ENCODE results near the gene HIF3A. TPM values are rescaled to one million over a fixed set of nuclear protein-coding genes. Genes with fewer than 3 reads are reported as not detected.

Gene HIF3A
- total and polyA plus RNA-seq, 9 of the 15 experiments (the other 6 are each of a cell fraction or from before 2014, with no cell fraction given): 0.29 TPM; not detected in 8

- FAIRE-seq: no peak
These were observed 95.5 kb downstream of the HIF3A start for GRCh38 chr19:46392252-46392801.

GRCh38 chr19:46392837-46393236 lies 96.0 kb downstream of the HIF3A start:
- intact Hi-C loops (cut with micrococcal nuclease): no loop called here
- POLR2A ChIA-PET: interaction anchor here (0.7 kb wide), 2 partner anchors 23 to 91 kb away, joined by 3 read pairs; no protein-coding TSS in a partner anchor
- BruUV-seq (replicated peaks): no TSS peak

More at GRCh38 chr19:46392252-46392801, 95.5 kb downstream of the HIF3A start:
- no peak; the same call in 2 of the 3 replicates for ATAC-seq
- Histone ChIP-seq H4K20me1 (replicated peaks; ENCODE audit: control insufficient read depth, insufficient read depth, low read length) (no peaks in the 10 kb centered on the region), H3K27me3 (ENCODE audit: control insufficient read depth in 2 of 2, insufficient read depth in 2 of 2, low read length in 2 of 2) (peaks cover 0 to 2% of the 10 kb centered on the region in 2 experiments; a peak in 2 of 5 replicates), H2AFZ (ENCODE audit: low read depth, low read length) (no peak overlapping the region), H3K9ac (ENCODE audit: insufficient read depth in 1 of 2, low read depth in 2 of 2, low read length in 2 of 2) (no peak overlapping the region), H3K4me1 (replicated peaks in 1 of 2; ENCODE audit: control insufficient read depth in 2 of 2, insufficient read depth in 2 of 2, low read length in 2 of 2) (peaks cover 0 to 23% of the 10 kb centered on the region in 2 experiments; a peak in 2 of 5 replicates), H3K27ac (ENCODE audit: extremely low read depth, low read depth, low read length) (no peak overlapping the region), H3K9me3 (replicated peaks; ENCODE audit: control insufficient read depth, insufficient read depth, low read depth, low read length) (no peaks in the 10 kb centered on the region), H3K79me2 (ENCODE audit: control insufficient read depth, insufficient read depth, low read length) (no peaks in the 10 kb centered on the region), H3K4me3 (no peak overlapping the region), H3K36me3 (ENCODE audit: control insufficient read depth, insufficient read depth, low read length) (peaks cover 48% of the 10 kb centered on the region; the same call in 2 of the 3 replicates), H3K4me2 (ENCODE audit: insufficient read depth, low read length) (no peak overlapping the region), H3K9me1 (ENCODE audit: control insufficient read depth, insufficient read depth, low read length) (no peaks in the 10 kb centered on the region)
- CTCF ChIA-PET (ENCODE audit: low intra/inter-chr PET ratio): no interaction called here
- intact Hi-C loops (cut with micrococcal nuclease) (no loop called here), in situ Hi-C loops (cut with MboI) (no loop called here)
- 80% methylated on average over 21 of the region's 21 CpGs for WGBS (ENCODE audit: insufficient coverage, low coverage, missing lambda C conversion rate)
- POLR2A ChIA-PET: no interaction called here
- DNase-seq (ENCODE audit: extremely low read depth in 1 of 4, low spot score in 3 of 4): no peak
- BruUV-seq (replicated peaks): no TSS peak
- TF ChIP-seq ZEB2 (IDR thresholded peaks at IDR 0.05) (no peak), ZNF717 (CRISPR knock-in tag; IDR thresholded peaks at IDR 0.05) (no peak), POLR2G (IDR thresholded peaks at IDR 0.05; ENCODE audit: low read depth, low read length) (peak; percentile 62; the same call in 1 of the 2 replicates), ZNF263 (CRISPR knock-in tag; IDR thresholded peaks at IDR 0.05; ENCODE audit: borderline replicate concordance) (peak; percentile 61; the same call in 1 of the 2 replicates)

More at GRCh38 chr19:46392837-46393236, 96.0 kb downstream of the HIF3A start:
- TF ChIP-seq TBP (optimal IDR thresholded peaks at IDR 0.05; ENCODE audit: low read depth, low read length): no peak
- TF ChIP-seq TAF15 (IDR thresholded peaks at IDR 0.05; ENCODE audit: low read depth, low read length): no peak
- no peak for TF ChIP-seq ZBTB26 (CRISPR knock-in tag; IDR thresholded peaks at IDR 0.05)
- no peak for TF ChIP-seq TBL1XR1 (IDR thresholded peaks at IDR 0.05; ENCODE audit: low read length in 2 of 2)
- TF ChIP-seq ZNF699 (CRISPR knock-in tag; IDR thresholded peaks at IDR 0.05; ENCODE audit: insufficient replicate concordance): no peak
- no peak for TF ChIP-seq ID3 (CRISPR knock-in tag; IDR thresholded peaks at IDR 0.05)
- no peak for TF ChIP-seq ID3 (tag; IDR thresholded peaks at IDR 0.05)
- TF ChIP-seq BCL6 (CRISPR knock-in tag; IDR thresholded peaks at IDR 0.05): no peak
- H3K9me3 ChIP-seq (replicated peaks; ENCODE audit: control insufficient read depth, insufficient read depth, low read depth, low read length): no peaks in the 10 kb centered on the region
- no peak for FAIRE-seq
- no peak for ATAC-seq
- no peaks in the 10 kb centered on the region for H3K79me2 ChIP-seq (ENCODE audit: control insufficient read depth, insufficient read depth, low read length)
- no peak overlapping the region for H3K4me3 ChIP-seq
- no peak overlapping the region for H3K4me2 ChIP-seq (ENCODE audit: insufficient read depth, low read length)
- 63% methylated on average over 4 of the region's 4 CpGs for WGBS (ENCODE audit: insufficient coverage, low coverage, missing lambda C conversion rate)
- CTCF ChIA-PET (ENCODE audit: low intra/inter-chr PET ratio): interaction anchor here (0.6 kb wide), 1 partner anchor 94 kb away, joined by 3 read pairs; no protein-coding TSS in a partner anchor
- H3K9ac ChIP-seq (ENCODE audit: insufficient read depth in 1 of 2, low read depth in 2 of 2, low read length in 2 of 2): no peak overlapping the region
- peaks cover 2 to 5% of the 10 kb centered on the region in 2 experiments; a peak in 2 of 5 replicates for H3K27me3 ChIP-seq (ENCODE audit: control insufficient read depth in 2 of 2, insufficient read depth in 2 of 2, low read length in 2 of 2)
- in situ Hi-C loops (cut with MboI): no loop called here
- H3K9me1 ChIP-seq (ENCODE audit: control insufficient read depth, insufficient read depth, low read length): no peaks in the 10 kb centered on the region
- DNase-seq (ENCODE audit: extremely low read depth in 1 of 4, low spot score in 3 of 4): no peak
- H3K36me3 ChIP-seq (ENCODE audit: control insufficient read depth, insufficient read depth, low read length): peaks cover 43% of the 10 kb centered on the region; the same call in 2 of the 3 replicates
- H2AFZ ChIP-seq (ENCODE audit: low read depth, low read length): no peak overlapping the region
- H3K4me1 ChIP-seq (replicated peaks in 1 of 2; ENCODE audit: control insufficient read depth in 2 of 2, insufficient read depth in 2 of 2, low read length in 2 of 2): peaks cover 0 to 23% of the 10 kb centered on the region in 2 experiments; a peak in 2 of 5 replicates
- H3K27ac ChIP-seq (ENCODE audit: extremely low read depth, low read depth, low read length): no peak overlapping the region
- H4K20me1 ChIP-seq (replicated peaks; ENCODE audit: control insufficient read depth, insufficient read depth, low read length): no peaks in the 10 kb centered on the region
